GM06990 (cell line): Measurements from ENCODE around the gene CDX1.
"Not testable (repeated sequence)": the region's sequence is repeated elsewhere in the genome, so short reads cannot be mapped to it uniquely, and the experiment has no call there.

Experiments used
- DNase-seq: peaks from one replicate; pipeline ENCODE4 v3.0.0-alpha.2; 2011; ENCODE audit not compliant: insufficient read length; ENCODE audit errors: extremely low read depth
- H3K27me3 ChIP-seq: replicated peaks from 2 replicates; pipeline ENCODE4 v1.6.0; 2011; ENCODE audit warnings: low read length; ENCODE audit not compliant: control insufficient read depth, insufficient read depth
- H3K36me3 ChIP-seq: 2 replicates; pipeline ENCODE4 v1.5.1; 2011; ENCODE audit warnings: low read length; ENCODE audit not compliant: control insufficient read depth, insufficient read depth
- H3K4me3 ChIP-seq: replicated peaks from 2 replicates; pipeline ENCODE4 v1.5.1; 2011; ENCODE audit warnings: low read depth, mild to moderate bottlenecking, control low read depth, low read length
- TF ChIP-seq, protein P1 (sequence below): IDR thresholded peaks from 2 replicates; pipeline ENCODE4 v1.5.1; 2011; ENCODE audit warnings: low read length, control low read depth, mild to moderate bottlenecking, inconsistent platforms; ENCODE audit not compliant: insufficient read depth, poor library complexity, severe bottlenecking

The CDX1 gene

DNA sequence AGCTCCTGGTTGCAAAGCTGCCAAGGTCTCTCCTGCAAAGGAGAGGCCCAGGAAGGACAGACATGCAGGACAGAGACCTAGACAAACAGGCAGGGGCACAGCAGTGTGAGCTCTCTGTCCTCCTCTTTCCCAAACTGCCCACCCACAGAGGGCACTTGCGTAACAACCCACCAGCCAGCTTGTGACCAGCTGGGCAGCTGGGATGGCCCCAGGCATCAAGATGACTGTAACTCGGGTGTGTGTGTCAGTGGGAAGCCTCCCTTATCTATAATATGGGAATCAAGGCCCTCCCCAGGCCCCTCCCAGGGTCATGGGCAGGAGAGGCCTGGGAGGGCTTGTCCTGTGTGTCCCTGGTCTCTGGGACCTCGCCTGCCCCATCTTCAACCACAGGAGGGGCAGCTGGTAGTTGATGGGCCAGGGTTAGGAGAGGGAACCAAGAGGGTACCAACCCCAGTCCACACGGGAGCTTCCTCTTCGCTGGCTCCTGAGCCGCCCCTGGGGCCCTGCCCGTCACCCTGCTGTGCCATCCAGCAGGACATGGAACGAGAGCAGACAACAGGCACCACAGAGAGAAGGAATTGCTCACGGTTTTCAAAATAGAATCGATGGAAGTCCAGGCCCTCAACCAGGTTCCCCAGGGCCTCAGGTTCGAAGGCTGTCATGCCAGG, 61.2 kb downstream of the CDX1 start:
- Histone ChIP-seq H3K36me3 (no peaks in the 10 kb centered on the region), H3K4me3 (no peak overlapping the region), H3K27me3 (no peaks in the 10 kb centered on the region; the same call in 1 of the 2 replicates)
- TF ChIP-seq, protein P1, sequence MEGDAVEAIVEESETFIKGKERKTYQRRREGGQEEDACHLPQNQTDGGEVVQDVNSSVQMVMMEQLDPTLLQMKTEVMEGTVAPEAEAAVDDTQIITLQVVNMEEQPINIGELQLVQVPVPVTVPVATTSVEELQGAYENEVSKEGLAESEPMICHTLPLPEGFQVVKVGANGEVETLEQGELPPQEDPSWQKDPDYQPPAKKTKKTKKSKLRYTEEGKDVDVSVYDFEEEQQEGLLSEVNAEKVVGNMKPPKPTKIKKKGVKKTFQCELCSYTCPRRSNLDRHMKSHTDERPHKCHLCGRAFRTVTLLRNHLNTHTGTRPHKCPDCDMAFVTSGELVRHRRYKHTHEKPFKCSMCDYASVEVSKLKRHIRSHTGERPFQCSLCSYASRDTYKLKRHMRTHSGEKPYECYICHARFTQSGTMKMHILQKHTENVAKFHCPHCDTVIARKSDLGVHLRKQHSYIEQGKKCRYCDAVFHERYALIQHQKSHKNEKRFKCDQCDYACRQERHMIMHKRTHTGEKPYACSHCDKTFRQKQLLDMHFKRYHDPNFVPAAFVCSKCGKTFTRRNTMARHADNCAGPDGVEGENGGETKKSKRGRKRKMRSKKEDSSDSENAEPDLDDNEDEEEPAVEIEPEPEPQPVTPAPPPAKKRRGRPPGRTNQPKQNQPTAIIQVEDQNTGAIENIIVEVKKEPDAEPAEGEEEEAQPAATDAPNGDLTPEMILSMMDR = no peak
- no peak for DNase-seq

DNA sequence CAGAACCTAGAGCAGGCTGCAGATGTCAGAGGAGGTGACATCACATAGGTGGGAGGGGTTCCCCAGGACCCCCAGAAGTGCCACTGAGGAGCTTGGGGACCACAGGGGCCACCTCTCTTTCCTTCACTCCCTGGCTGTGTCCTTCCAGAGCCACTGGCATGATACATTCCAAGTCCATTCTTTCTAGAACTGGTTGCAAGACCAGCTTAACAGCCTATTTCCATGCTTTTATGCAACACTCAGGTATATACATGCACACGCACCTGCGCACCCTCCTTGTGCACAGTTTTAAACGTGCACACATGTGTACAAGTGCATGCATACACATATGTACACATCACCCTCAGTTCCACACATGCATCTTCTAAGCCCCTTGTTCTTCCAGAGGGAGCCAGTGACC, 63.0 kb downstream of the CDX1 start:
- TF ChIP-seq, protein P1 = no peak
- H3K27me3 ChIP-seq = no peaks in the 10 kb centered on the region; the same call in 1 of the 2 replicates
- H3K36me3 ChIP-seq = no peaks in the 10 kb centered on the region
- no peak overlapping the region for H3K4me3 ChIP-seq
- no peak for DNase-seq

DNA sequence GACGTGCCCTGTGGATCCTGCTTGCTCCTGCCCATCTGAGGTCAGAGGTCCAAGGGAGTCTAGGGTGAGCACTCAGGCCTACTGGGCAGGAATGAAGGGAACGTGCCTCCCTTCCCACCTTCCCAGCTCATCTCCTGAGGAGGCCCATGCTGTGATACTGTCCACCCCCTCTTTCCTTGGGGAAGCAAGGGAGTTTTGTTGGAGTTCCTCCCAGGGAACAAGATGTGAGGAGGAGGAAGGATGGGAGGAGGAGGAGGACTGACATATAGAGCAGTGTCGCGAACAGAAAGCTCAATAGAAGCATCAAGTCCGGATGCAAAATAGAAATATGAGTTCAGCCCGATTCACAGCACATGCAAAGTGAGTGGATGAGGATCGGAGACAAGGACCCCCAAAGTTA, 64.3 kb downstream of the CDX1 start:
- no peak for DNase-seq
- Histone ChIP-seq H3K27me3 (no peaks in the 10 kb centered on the region; the same call in 1 of the 2 replicates), H3K4me3 (no peak overlapping the region), H3K36me3 (no peaks in the 10 kb centered on the region)
- TF ChIP-seq, protein P1 = no peak

DNA sequence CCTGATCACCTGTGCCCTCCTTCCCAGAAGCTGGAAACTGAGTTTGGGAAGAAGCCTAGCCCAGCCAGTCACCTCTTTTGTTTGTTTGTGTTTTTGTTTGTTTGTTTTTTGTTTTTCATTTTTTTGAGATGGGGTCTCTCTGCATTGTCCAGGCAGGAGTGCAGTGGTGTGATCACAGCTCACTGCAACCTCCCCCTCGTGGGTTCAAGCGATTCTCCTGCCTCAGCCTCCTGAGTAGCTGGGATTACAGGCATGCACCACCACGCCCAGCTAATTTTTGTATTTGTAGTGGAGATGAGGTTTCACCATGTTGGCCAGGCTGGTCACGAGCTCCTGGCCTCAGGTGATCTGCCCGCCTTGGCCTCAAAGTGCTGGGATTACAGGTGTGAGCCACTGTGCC, 67.1 kb downstream of the CDX1 start:
- not testable (repeated sequence) for H3K36me3 ChIP-seq, DNase-seq, H3K27me3 ChIP-seq, H3K4me3 ChIP-seq
